Measurements from ENCODE around the gene KCTD10.

DNA sequence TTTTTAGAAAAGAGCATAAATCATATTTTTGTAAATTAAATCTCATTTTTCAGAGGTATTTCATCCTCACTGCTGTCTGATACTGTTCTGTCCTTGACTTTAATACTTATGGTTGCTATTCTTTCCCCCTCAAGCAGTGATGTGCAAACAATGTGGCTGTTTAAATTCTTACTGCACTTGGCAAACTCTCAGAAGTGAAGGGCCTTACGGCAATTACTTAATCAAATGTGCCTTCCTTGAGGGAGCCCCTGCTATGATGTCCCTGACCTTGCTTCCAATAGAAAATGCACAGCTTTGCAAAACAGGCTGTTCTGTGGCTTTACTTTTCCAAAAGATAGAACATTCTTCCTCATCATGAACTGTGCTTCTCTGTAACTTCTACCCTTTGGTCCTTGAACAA lies 35.5 kb upstream of the KCTD10 start:
- TF ChIP-seq, protein P1, sequence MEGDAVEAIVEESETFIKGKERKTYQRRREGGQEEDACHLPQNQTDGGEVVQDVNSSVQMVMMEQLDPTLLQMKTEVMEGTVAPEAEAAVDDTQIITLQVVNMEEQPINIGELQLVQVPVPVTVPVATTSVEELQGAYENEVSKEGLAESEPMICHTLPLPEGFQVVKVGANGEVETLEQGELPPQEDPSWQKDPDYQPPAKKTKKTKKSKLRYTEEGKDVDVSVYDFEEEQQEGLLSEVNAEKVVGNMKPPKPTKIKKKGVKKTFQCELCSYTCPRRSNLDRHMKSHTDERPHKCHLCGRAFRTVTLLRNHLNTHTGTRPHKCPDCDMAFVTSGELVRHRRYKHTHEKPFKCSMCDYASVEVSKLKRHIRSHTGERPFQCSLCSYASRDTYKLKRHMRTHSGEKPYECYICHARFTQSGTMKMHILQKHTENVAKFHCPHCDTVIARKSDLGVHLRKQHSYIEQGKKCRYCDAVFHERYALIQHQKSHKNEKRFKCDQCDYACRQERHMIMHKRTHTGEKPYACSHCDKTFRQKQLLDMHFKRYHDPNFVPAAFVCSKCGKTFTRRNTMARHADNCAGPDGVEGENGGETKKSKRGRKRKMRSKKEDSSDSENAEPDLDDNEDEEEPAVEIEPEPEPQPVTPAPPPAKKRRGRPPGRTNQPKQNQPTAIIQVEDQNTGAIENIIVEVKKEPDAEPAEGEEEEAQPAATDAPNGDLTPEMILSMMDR (IDR thresholded peaks at IDR 0.05) = no peak
- TF ChIP-seq POLR2A (IDR thresholded peaks at IDR 0.05) = no peak
- TF ChIP-seq EP300 (IDR thresholded peaks at IDR 0.05) = no peak
